ENCODE results near the gene HIPK4.

GRCh38 chr19:40417643-40417981, 27.6 kb upstream of the HIPK4 start:
- TF ChIP-seq POLR2A (IDR thresholded peaks at IDR 0.05): no peak
- TF ChIP-seq CTCF (IDR thresholded peaks at IDR 0.05 in 8 of 11, conservative IDR thresholded peaks at IDR 0.05 in 3 of 11): no peak

Data from spleen (tissue), 7 donors.